Panc1 (cell line): Measurements from ENCODE around the gene KIF26B.
"Not testable (repeated sequence)": the region's sequence is repeated elsewhere in the genome, so short reads cannot be mapped to it uniquely, and the experiment has no call there.

Source experiments
- CTCF ChIP-seq: fragments of 450-650 bp; IDR thresholded peaks from 2 replicates; pipeline ENCODE4 v1.5.1; 2017; ENCODE audit warnings: mild to moderate bottlenecking
- REST ChIP-seq, 2 experiments: IDR thresholded peaks; 2 replicates each; pipeline ENCODE4 v1.6.1; 2011 to 2012; ENCODE audit warnings: low read depth in 2 of 2, control low read depth in 1 of 2, low read length in 1 of 2, mild to moderate bottlenecking in 1 of 2, moderate library complexity in 1 of 2; ENCODE audit not compliant: insufficient read depth in 1 of 2

- TF ChIP-seq CTCF; REST (IDR thresholded peaks at IDR 0.05; ENCODE audit: insufficient read depth in 1 of 2, low read depth in 2 of 2, low read length in 1 of 2): not testable (repeated sequence)
Measured at GRCh38 chr1:245359101-245359680, 204.4 kb downstream of the KIF26B start.
